Mammary epithelial cell (primary cell): ENCODE data around the gene PTRHD1.

ENCODE experiments used
- CTCF ChIP-seq, 2 donors: IDR thresholded peaks in 1 of 2; conservative IDR thresholded peaks in 1 of 2; 2 replicates each; pipeline ENCODE4 v1.5.1; 2011 to 2012; ENCODE audit warnings: inconsistent platforms in 2 of 2, low read length in 2 of 2, mild to moderate bottlenecking in 2 of 2, control low read depth in 1 of 2, low read depth in 1 of 2; ENCODE audit not compliant: insufficient read depth in 1 of 2; ENCODE audit errors: extremely low read depth in 1 of 2
- EZH2 ChIP-seq: IDR thresholded peaks from 2 replicates; pipeline ENCODE4 v1.6.1; 2012; ENCODE audit warnings: low read length, inconsistent platforms, borderline replicate concordance

- TF ChIP-seq CTCF (conservative IDR thresholded peaks at IDR 0.05 in 1 of 2, IDR thresholded peaks at IDR 0.05 in 1 of 2; ENCODE audit: extremely low read depth in 1 of 2, insufficient read depth in 1 of 2, low read depth in 1 of 2, low read length in 2 of 2): no peak
- TF ChIP-seq EZH2: no peak
Observed at GRCh38 chr2:24816884-24817283, 23.7 kb upstream of the PTRHD1 start.
